NT2/D1 (cell line): Measurements from ENCODE around the gene MRTFB.

Experiments
- YY1 ChIP-seq: IDR thresholded peaks from 2 replicates; pipeline ENCODE4 v1.6.1; 2011; ENCODE audit not compliant: insufficient read length, insufficient read depth
- ZNF274 ChIP-seq: IDR thresholded peaks from 2 replicates; pipeline ENCODE4 v1.6.1; 2011; ENCODE audit warnings: mild to moderate bottlenecking, low read depth, low read length

GRCh38 chr16:14087590-14088154 is 16.6 kb downstream of the MRTFB start:
- TF ChIP-seq ZNF274 (no peak), YY1 (no peak)
